Stimulated activated CD4-positive, alpha-beta T cell treated with anti-CD3 and anti-CD28 coated beads, Interleukin-2, amount 100 ng/mL, for 48 hours (primary cell): ENCODE measurements around the gene DIDO1.
"Not testable (repeated sequence)": the region's sequence is repeated elsewhere in the genome, so short reads cannot be mapped to it uniquely, and the experiment has no call there.

Experiments
- DNase-seq, 2 donors: peaks; one replicate each; pipeline ENCODE4 v3.0.0-alpha.2; 2020

The DIDO1 gene

DNA sequence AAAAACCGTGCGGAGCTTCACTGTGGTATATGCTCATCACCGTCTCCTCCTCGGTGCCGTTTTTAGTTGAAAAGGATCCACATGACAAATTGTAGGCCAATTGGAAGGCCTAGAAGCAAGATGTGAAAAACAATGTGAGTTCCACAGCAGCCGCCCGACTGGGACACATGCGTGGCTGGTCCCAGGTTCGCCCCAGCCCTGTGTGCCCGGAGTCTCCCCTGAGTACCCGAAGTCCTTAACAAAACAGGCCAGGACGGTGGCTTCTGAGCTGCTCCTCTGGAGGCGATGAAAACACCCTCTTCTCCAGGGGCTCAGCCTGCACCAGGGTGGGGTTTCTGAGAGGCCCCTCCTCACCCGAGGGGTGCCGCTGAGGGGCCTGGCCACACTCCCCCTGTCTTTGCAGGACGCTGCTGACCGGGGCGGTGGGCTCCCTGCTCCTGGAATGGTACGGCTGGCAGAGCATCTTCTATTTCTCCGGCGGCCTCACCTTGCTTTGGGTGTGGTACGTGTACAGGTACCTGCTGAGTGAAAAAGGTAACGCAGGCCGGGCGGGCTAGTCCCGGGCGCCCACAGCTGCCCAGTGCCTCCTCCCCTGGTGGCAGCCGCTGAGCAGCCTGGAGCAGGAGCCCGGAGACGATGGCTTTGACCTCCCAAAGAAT is 36.0 kb upstream of the DIDO1 start:
- no peak for DNase-seq

- no peak for DNase-seq
Measured at GRCh38 chr20:62961799-62962198, 35.5 kb upstream of the DIDO1 start.

DNA sequence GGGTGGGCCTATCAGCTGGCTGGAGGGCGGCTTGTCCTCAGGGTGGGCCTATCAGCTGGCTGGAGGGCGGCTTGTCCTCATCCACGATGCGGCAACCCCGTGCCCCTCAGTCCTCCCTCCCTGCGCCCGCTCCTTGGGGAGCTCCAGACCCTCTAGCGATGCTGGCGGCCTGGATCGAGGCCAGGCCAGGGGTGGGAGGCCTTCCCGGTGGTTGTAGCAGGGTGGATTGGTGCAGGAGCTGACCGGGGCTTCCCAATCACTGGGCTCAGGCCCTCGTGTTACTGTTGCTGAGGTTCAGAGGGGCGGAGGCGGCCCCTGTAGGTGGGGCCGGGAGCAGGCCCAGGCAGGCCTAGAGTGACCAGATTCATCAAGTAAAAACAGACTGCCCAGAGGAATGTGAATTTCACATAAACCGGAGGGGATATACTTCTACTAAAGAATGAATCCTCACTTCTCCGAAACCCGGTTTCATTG is 35.0 kb upstream of the DIDO1 start:
- no peak for DNase-seq

GRCh38 chr20:62960446-62961309 is 34.4 kb upstream of the DIDO1 start:
- DNase-seq = not testable (repeated sequence)

- DNase-seq = no peak
Measured at GRCh38 chr20:62959998-62960436, 33.7 kb upstream of the DIDO1 start.

DNA sequence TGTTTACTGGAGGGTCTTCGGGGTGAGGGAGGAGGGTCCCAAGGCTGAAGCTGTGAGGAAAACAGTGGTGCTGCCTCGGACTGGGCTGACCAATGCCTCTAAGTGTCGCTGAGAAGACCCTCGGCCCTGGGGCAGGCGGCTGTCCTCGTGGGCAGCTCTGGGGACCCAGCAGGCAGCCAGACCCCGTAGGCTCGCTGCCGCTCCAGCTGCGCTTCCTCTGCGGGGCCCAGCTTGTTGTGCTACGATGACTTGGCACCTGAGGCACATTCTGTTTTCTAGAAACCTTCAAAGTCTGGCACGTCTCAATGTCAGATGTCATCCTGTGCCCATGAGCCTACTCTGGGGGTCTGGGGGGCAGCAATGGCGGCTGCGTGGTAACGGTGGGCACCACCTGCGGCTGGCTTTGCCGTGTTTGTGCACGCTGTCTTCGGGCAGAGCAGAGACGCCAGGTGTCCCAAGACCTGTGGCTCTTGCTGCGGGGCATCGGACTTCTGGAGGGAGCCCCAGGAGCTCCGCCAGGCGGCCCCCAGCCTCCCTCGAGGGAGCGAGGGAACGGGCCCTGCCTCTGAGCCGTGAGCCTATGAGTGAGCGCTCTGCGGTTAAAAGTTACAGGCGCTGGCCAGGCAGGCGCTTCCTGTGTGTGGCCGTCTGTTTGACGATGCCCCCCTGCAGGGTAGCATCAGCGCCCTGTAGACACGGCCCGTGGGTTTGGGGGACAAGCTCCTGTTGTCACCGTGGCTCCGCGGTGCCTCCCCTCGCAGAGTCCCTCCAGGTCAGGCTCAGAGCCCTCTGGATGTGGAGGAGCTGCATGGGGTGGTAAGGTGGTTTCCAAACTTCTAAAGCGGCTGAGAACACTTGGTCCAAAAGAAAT is 33.0 kb upstream of the DIDO1 start:
- no peak for DNase-seq

DNA sequence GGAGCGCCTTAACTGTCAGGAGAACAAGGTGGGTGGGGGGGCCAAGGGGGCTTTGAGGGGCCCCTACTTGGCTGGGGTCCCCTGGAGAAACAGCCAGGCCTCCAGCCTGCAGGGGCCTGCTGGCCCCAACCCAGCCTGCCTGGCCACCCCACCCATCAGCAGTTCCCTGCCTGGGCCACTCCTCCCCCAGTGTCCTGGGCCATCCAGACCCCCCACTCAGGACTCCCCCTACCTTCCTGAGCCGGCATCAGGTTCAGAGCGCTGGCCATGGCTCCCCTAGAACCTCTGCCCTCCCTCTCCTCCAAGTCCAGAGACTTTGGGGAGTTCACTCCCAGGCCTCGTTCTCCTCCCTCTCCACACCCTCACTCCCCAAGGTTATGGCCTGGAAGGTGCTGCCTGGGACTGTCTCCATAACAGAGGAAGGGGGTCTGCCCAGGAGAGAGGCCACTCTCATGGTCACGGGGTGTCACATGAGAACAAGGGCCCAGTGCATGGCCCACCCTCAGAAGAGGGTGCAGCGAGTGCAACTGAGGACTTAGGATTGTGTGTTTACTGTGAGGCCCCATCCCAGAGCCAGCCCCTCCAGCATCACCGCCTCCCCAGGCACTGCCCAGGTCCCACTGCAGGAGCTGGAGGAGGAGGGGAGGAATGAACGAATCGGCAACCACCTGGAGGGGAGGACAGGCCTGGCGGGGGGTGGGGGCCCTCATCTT is 32.2 kb upstream of the DIDO1 start:
- no peak for DNase-seq

- DNase-seq = no peak
Measured at GRCh38 chr20:62957136-62958117, 31.1 kb upstream of the DIDO1 start.

- DNase-seq = no peak
Measured at GRCh38 chr20:62956387-62957135, 30.3 kb upstream of the DIDO1 start.

- no peak for DNase-seq
Measured at GRCh38 chr20:62955519-62956386, 29.4 kb upstream of the DIDO1 start.

- DNase-seq = peak in 1 of 2 donors; percentile 34
Measured at GRCh38 chr20:62953839-62954703, 27.8 kb upstream of the DIDO1 start.

DNA sequence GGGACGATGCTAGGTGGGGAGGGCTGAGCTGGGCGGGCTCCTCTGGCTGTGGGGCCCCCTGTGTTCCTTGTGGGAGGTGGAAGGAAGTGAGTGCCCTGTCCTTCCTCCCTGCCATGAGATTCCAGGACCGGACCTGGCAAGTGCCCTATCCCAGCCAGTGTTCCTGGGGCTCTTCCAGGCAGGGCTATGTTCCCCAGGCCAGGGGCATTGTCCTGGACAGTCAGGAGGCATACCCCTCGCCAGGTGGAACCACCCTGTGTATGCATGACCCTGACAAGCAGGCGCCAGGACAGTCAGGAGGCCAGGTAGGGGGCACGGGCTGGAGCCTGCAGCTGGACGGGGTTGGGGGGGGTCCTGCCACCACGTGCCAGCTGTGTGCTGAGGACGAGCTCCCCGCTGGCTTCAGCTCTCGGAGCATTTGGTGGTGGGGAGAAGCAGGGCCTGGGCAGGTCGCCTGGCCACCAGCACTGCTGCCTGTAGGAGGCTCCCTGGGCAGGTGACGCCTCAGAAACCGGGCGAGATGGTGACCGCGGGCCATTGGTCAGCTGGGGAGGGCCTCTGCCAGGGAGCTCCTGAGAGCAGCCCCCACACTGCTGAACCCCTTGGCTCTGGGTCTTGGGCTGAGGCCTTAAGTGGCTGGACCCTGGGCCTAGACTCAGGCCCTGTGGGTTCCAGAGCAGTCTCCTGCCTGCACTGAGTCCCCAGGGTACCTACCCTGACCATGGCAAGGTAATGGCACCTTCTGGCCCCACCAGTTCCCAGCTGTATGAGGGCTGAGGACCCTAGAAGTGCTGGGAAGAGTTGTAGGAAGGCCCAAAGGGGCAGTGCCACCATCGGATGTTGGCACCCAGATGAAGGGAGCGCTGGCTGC is 26.9 kb upstream of the DIDO1 start:
- no peak for DNase-seq

- DNase-seq = peak in 1 of 2 donors; percentile 41
Measured at GRCh38 chr20:62952373-62952967, 26.2 kb upstream of the DIDO1 start, which contains the start of gene SLC17A9. Gene SLC17A9, plus strand, starts transcription at chr20:62952709. Its CDS starts 122 bp downstream, at chr20:62952831.

DNA sequence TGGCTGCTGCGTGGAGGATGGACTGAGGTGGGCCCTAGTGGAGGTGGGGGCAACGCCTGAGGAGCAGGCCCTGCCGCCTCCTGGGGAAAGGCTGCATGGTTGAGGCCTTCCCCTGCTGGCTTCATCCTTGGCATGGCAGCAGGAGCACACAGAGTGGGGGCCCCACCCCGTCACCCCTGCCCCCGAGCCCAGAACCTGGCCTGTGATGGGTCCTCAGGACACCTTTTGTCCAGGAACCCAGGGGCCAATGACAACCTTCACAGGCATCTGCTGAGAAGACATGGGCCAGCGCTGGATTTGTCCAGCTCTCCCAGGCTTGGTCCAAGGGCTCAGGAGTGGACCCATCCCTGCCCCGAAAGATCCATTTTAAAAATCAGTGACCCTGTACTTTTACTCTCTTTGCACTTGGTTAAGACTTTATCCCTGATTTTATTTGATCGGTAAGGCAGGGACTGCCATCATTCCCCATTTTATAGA is 25.6 kb upstream of the DIDO1 start:
- no peak for DNase-seq

GRCh38 chr20:62951143-62951895 is 25.0 kb upstream of the DIDO1 start:
- DNase-seq = no peak

GRCh38 chr20:62950741-62951140 is 24.4 kb upstream of the DIDO1 start:
- DNase-seq = no peak
